K562 (cell line): ENCODE results near the gene HARS1. TPM values are rescaled to one million over a fixed set of nuclear protein-coding genes. Genes with fewer than 3 reads are reported as not detected.
A peak's percentile ranks its signal among the peaks of the same experiment; 100 is the strongest.

Experiments used
- BRD9 ChIP-seq: fragments of 450-650 bp; IDR thresholded peaks from 2 replicates; pipeline ENCODE4 v1.6.1; 2018; ENCODE audit warnings: low read depth; ENCODE audit not compliant: partially characterized antibody
- CBFA2T3 ChIP-seq: fragments of 450-650 bp; IDR thresholded peaks from 2 replicates; pipeline ENCODE4 v1.6.1; 2017
- CBX5 ChIP-seq: IDR thresholded peaks from 2 replicates; pipeline ENCODE4 v1.6.1; 2014; ENCODE audit warnings: low read depth, borderline replicate concordance
- GTF2A2 ChIP-seq: IDR thresholded peaks from 2 replicates; pipeline ENCODE4 v1.6.1; 2016; ENCODE audit warnings: mild to moderate bottlenecking, missing genetic modification characterization, missing compliant biosample characterization
- IRF2 ChIP-seq: sonication (generic); formaldehyde crosslinking; IDR thresholded peaks from 2 replicates; pipeline ENCODE4 v1.8.1; 2022; ENCODE audit warnings: mild to moderate bottlenecking, missing genetic modification reagents
- KAT2B ChIP-seq: IDR thresholded peaks from one replicate; pipeline ENCODE4 v1.6.1; 2012; ENCODE audit warnings: low read depth, mild to moderate bottlenecking, control low read depth, inconsistent platforms, low read length, moderate library complexity
- KDM5B ChIP-seq: fragments of 200-600 bp; sonication (generic); IDR thresholded peaks from 2 replicates; pipeline ENCODE4 v1.6.1; 2012; ENCODE audit warnings: low read depth, mild to moderate bottlenecking, moderate library complexity, low read length, control low read depth, inconsistent platforms; ENCODE audit not compliant: insufficient replicate concordance
- MCM2 ChIP-seq: fragments of 450-650 bp; IDR thresholded peaks from 2 replicates; pipeline ENCODE4 v1.6.1; 2017; ENCODE audit warnings: low read depth, mild to moderate bottlenecking
- NRF1 ChIP-seq, 2 experiments: fragments of 450-650 bp; IDR thresholded peaks in 1 of 2; conservative IDR thresholded peaks in 1 of 2; 2 replicates each; pipeline ENCODE4 v1.6.1; 2014; ENCODE audit warnings: mild to moderate bottlenecking in 2 of 2
- RFX7 ChIP-seq: fragments of 250-450 bp; sonication (Bioruptor Pico); IDR thresholded peaks from 2 replicates; pipeline ENCODE4 v1.5.1; 2021; ENCODE audit warnings: mild to moderate bottlenecking
- SLC30A9 ChIP-seq: fragments of 250-450 bp; sonication (Bioruptor Pico); IDR thresholded peaks from 2 replicates; pipeline ENCODE4 v1.8.0; 2022; ENCODE audit warnings: mild to moderate bottlenecking, moderate library complexity
- SMC3 ChIP-seq: conservative IDR thresholded peaks from 2 replicates; pipeline ENCODE4 v1.6.1; 2011; ENCODE audit warnings: low read depth, low read length, improper control_type of control experiment; ENCODE audit not compliant: insufficient read depth
- ZFX ChIP-seq: sonication (generic); formaldehyde crosslinking; IDR thresholded peaks from 2 replicates; pipeline ENCODE4 v1.8.0; 2022; ENCODE audit warnings: mild to moderate bottlenecking, missing genetic modification reagents, moderate library complexity
- ZNF175 ChIP-seq: fragments of 200-800 bp; sonication (Bioruptor generic); IDR thresholded peaks from 2 replicates; pipeline ENCODE4 v1.6.1; 2016; ENCODE audit warnings: low read depth, mild to moderate bottlenecking, missing genetic modification characterization, missing compliant biosample characterization
- ZNF232 ChIP-seq: sonication (generic); formaldehyde crosslinking; IDR thresholded peaks from 2 replicates; pipeline ENCODE4 v1.8.0; 2022; ENCODE audit warnings: mild to moderate bottlenecking, missing genetic modification reagents
- ZNF24 ChIP-seq: fragments of 450-650 bp; IDR thresholded peaks from 2 replicates; pipeline ENCODE4 v1.6.1; 2016
- ZNF3 ChIP-seq: fragments of 250-450 bp; sonication (Bioruptor Pico); IDR thresholded peaks from 2 replicates; pipeline ENCODE4 v1.5.0; 2021; ENCODE audit warnings: mild to moderate bottlenecking, moderate library complexity
- polyA plus RNA-seq, 8 experiments: library from polyadenylated mRNA; depleted of rRNA in 4 of 8; stranded (reverse) in 5 of 8; unstranded in 3 of 8; fragments of >200 nt; fragmentation: Nextera tagmentation in 2 of 8; fragmentation: Illumina TruSeq in 1 of 8; extraction: Ambion mirVana in 2 of 8; extraction: Trizol in 1 of 8; gene quantifications; 2 replicates each; pipeline versions ENCODE4 v1.2.1 to v1.2.3, GENCODE V29; 2011 to 2014; ENCODE audit warnings: inconsistent platforms in 1 of 8, missing spikeins in 1 of 8
- total RNA-seq, 7 experiments: library from RNA; depleted of rRNA in 6 of 7; stranded (reverse); fragments of >200 nt in 6 of 7; fragmentation: Illumina TruSeq in 2 of 7; extraction: Trizol in 2 of 7; gene quantifications; 2 replicates each; pipeline versions ENCODE4 v1.2.1 to v1.2.3, GENCODE V29; 2011 to 2021; ENCODE audit warnings: low replicate concordance in 1 of 7
- TF ChIP-seq, protein P1 (sequence below): fragments of 200-400 bp; formaldehyde crosslinking; IDR thresholded peaks from 2 replicates; pipeline ENCODE4 v1.6.1; 2017; ENCODE audit warnings: mild to moderate bottlenecking, low read depth, low read length, moderate library complexity
- TF ChIP-seq, protein P2 (sequence below): fragments of 450-650 bp; IDR thresholded peaks from 2 replicates; pipeline ENCODE4 v1.6.1; 2016
- TF ChIP-seq, protein P3 (sequence below): sonication (generic); formaldehyde crosslinking; IDR thresholded peaks from 2 replicates; pipeline ENCODE4 v1.8.0; 2022; ENCODE audit warnings: missing genetic modification reagents, mild to moderate bottlenecking, borderline replicate concordance

Gene HARS1
- total and polyA plus RNA-seq, 9 of the 15 experiments (the other 6 are each of a cell fraction or from before 2014, with no cell fraction given), result 13.5 to 88.5 (median 75.2) TPM

DNA sequence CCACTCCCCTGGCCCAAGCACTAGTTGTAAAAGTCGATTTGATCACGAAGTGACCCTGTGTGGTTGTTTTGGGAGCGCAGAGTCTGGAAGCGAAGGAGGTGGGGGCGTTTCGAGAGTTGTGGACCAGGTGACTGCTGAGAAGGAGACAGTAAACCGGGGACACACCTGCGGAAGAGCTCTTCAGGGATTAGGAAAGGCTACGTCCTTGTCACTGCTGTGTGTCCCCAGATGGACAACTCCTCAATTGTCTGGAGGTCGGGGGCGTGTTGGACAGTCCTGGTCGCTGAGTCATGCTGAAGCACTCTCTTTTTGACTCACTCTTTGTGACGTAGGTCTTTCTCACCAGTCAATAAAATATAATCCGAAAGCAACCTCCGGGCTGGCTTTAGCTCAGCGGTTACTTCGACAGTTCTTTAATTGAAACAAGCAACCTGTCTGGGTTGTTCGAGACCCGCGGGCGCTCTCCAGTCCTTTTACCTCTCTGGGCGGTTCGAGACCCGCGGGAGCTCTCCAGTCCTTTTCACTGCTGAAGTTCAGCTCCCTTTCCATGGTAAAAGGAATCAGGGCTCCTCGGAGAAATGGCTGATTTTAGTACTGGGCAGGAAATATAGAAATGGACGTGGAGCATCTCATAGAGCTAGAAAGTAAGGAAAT is 19.9 kb upstream of the HARS1 start (continued):
- TF ChIP-seq CBX5, result no peak
- TF ChIP-seq NRF1 (conservative IDR thresholded peaks at IDR 0.05 in 1 of 2, IDR thresholded peaks at IDR 0.05 in 1 of 2), result peak in 1 of 2 experiments; percentile 7; a peak in 1 of 4 replicates
- 0 out of 2 replicates have a peak, but pooled peaks have one; percentile 11 for TF ChIP-seq ZNF24
- TF ChIP-seq IRF2 (CRISPR knock-in tag), result no peak
- no peak for TF ChIP-seq SLC30A9 (CRISPR knock-in tag)
- TF ChIP-seq SMC3, result no peak
- TF ChIP-seq, protein P1, sequence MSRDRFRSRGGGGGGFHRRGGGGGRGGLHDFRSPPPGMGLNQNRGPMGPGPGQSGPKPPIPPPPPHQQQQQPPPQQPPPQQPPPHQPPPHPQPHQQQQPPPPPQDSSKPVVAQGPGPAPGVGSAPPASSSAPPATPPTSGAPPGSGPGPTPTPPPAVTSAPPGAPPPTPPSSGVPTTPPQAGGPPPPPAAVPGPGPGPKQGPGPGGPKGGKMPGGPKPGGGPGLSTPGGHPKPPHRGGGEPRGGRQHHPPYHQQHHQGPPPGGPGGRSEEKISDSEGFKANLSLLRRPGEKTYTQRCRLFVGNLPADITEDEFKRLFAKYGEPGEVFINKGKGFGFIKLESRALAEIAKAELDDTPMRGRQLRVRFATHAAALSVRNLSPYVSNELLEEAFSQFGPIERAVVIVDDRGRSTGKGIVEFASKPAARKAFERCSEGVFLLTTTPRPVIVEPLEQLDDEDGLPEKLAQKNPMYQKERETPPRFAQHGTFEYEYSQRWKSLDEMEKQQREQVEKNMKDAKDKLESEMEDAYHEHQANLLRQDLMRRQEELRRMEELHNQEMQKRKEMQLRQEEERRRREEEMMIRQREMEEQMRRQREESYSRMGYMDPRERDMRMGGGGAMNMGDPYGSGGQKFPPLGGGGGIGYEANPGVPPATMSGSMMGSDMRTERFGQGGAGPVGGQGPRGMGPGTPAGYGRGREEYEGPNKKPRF, result no peak
- no peak for TF ChIP-seq RFX7 (CRISPR knock-in tag)
- TF ChIP-seq MCM2, result no peak
- TF ChIP-seq KAT2B, result no peak
- TF ChIP-seq CBFA2T3, result peak; percentile 67
- TF ChIP-seq ZNF232 (CRISPR knock-in tag), result no peak
- TF ChIP-seq ZNF175, result 0 out of 2 replicates have a peak, but pooled peaks have one; percentile 19
- TF ChIP-seq, protein P2, sequence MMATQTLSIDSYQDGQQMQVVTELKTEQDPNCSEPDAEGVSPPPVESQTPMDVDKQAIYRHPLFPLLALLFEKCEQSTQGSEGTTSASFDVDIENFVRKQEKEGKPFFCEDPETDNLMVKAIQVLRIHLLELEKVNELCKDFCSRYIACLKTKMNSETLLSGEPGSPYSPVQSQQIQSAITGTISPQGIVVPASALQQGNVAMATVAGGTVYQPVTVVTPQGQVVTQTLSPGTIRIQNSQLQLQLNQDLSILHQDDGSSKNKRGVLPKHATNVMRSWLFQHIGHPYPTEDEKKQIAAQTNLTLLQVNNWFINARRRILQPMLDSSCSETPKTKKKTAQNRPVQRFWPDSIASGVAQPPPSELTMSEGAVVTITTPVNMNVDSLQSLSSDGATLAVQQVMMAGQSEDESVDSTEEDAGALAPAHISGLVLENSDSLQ, result peak; percentile 84
- TF ChIP-seq, protein P3, sequence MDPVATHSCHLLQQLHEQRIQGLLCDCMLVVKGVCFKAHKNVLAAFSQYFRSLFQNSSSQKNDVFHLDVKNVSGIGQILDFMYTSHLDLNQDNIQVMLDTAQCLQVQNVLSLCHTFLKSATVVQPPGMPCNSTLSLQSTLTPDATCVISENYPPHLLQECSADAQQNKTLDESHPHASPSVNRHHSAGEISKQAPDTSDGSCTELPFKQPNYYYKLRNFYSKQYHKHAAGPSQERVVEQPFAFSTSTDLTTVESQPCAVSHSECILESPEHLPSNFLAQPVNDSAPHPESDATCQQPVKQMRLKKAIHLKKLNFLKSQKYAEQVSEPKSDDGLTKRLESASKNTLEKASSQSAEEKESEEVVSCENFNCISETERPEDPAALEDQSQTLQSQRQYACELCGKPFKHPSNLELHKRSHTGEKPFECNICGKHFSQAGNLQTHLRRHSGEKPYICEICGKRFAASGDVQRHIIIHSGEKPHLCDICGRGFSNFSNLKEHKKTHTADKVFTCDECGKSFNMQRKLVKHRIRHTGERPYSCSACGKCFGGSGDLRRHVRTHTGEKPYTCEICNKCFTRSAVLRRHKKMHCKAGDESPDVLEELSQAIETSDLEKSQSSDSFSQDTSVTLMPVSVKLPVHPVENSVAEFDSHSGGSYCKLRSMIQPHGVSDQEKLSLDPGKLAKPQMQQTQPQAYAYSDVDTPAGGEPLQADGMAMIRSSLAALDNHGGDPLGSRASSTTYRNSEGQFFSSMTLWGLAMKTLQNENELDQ (CRISPR knock-in tag), result no peak
- peak; percentile 98 for TF ChIP-seq BRD9
- no peak for TF ChIP-seq ZNF3 (CRISPR knock-in tag)
- TF ChIP-seq ZFX (CRISPR knock-in tag), result peak; percentile 62
- TF ChIP-seq KDM5B, result peak; percentile 71
- no peak for TF ChIP-seq GTF2A2 (tag)
